Activated naive CD4-positive, alpha-beta T cell treated with anti-CD3 and anti-CD28 coated beads, Interleukin-2, amount 10 ng/mL, durations not matched to agents 7 days and 5 days (primary cell): ENCODE results near the gene GPC4.
A peak's percentile ranks its signal among the peaks of the same experiment; 100 is the strongest.

Source experiments
- CTCF ChIA-PET: fragments of 350-600 bp; sonication (Branson Sonifier 250); formaldehyde crosslinking; loops from one replicate; lab custom pipeline; 2021; ENCODE audit warnings: antibody characterized with exemption; lab: Charles Lee
- DNase-seq: peaks from one replicate; pipeline ENCODE4 v3.0.0-alpha.2; 2020
- H3K27ac Mint-ChIP-seq: one replicate; pipeline ENCODE4 v1.8.0; 2021; ENCODE audit warnings: mild to moderate bottlenecking, moderate library complexity, mixed read lengths
- H3K27me3 Mint-ChIP-seq: one replicate; pipeline ENCODE4 v1.8.0; 2021; ENCODE audit warnings: mild to moderate bottlenecking, mixed read lengths
- H3K36me3 Mint-ChIP-seq: one replicate; pipeline ENCODE4 v1.8.0; 2021; ENCODE audit warnings: mixed read lengths
- H3K4me1 Mint-ChIP-seq: one replicate; pipeline ENCODE4 v1.8.0; 2021; ENCODE audit warnings: mixed read lengths
- H3K4me3 Mint-ChIP-seq: one replicate; pipeline ENCODE4 v1.8.0; 2021; ENCODE audit warnings: mild to moderate bottlenecking, moderate library complexity, mixed read lengths
- H3K9me3 Mint-ChIP-seq: one replicate; pipeline ENCODE4 v1.8.0; 2021; ENCODE audit warnings: mixed read lengths

Gene GPC4

GRCh38 chrX:133365871-133366611, 49.2 kb downstream of the GPC4 start:
- Mint-ChIP-seq H3K36me3 (no peaks in the 10 kb centered on the region), H3K4me1 (no peaks in the 10 kb centered on the region), H3K9me3 (no peaks in the 10 kb centered on the region), H3K4me3 (no peak overlapping the region), H3K27ac (no peak overlapping the region), H3K27me3 (no peaks in the 10 kb centered on the region)
- no peak for DNase-seq
- CTCF ChIA-PET: no interaction called here

GRCh38 chrX:133364865-133365264, 50.4 kb downstream of the GPC4 start:
- no peaks in the 10 kb centered on the region for H3K4me1 Mint-ChIP-seq
- no peak overlapping the region for H3K27ac Mint-ChIP-seq
- H3K9me3 Mint-ChIP-seq: no peaks in the 10 kb centered on the region
- H3K27me3 Mint-ChIP-seq: no peaks in the 10 kb centered on the region
- no peak overlapping the region for H3K4me3 Mint-ChIP-seq
- H3K36me3 Mint-ChIP-seq: no peaks in the 10 kb centered on the region
- CTCF ChIA-PET: no interaction called here
- DNase-seq: no peak

GRCh38 chrX:133364196-133364595, 51.1 kb downstream of the GPC4 start:
- no peak for DNase-seq
- no peak overlapping the region for H3K4me3 Mint-ChIP-seq
- H3K27ac Mint-ChIP-seq: no peak overlapping the region
- no peaks in the 10 kb centered on the region for H3K9me3 Mint-ChIP-seq
- CTCF ChIA-PET: no interaction called here
- no peaks in the 10 kb centered on the region for H3K4me1 Mint-ChIP-seq
- no peaks in the 10 kb centered on the region for H3K27me3 Mint-ChIP-seq
- no peaks in the 10 kb centered on the region for H3K36me3 Mint-ChIP-seq

- Mint-ChIP-seq H3K9me3 (no peaks in the 10 kb centered on the region), H3K4me1 (no peaks in the 10 kb centered on the region), H3K27me3 (no peaks in the 10 kb centered on the region), H3K4me3 (no peak overlapping the region), H3K36me3 (no peaks in the 10 kb centered on the region), H3K27ac (no peak overlapping the region)
- CTCF ChIA-PET: no interaction called here
- DNase-seq: no peak
Observed at GRCh38 chrX:133362538-133362937, 52.8 kb downstream of the GPC4 start.

GRCh38 chrX:133359466-133359865, 55.8 kb downstream of the GPC4 start:
- no peaks in the 10 kb centered on the region for H3K36me3 Mint-ChIP-seq
- no peak overlapping the region for H3K27ac Mint-ChIP-seq
- H3K9me3 Mint-ChIP-seq: no peaks in the 10 kb centered on the region
- H3K27me3 Mint-ChIP-seq: no peaks in the 10 kb centered on the region
- no peaks in the 10 kb centered on the region for H3K4me1 Mint-ChIP-seq
- CTCF ChIA-PET: no interaction called here
- no peak for DNase-seq
- no peak overlapping the region for H3K4me3 Mint-ChIP-seq

- H3K27ac Mint-ChIP-seq: no peak overlapping the region
- H3K27me3 Mint-ChIP-seq: no peaks in the 10 kb centered on the region
- H3K4me1 Mint-ChIP-seq: no peaks in the 10 kb centered on the region
- DNase-seq: no peak
- H3K9me3 Mint-ChIP-seq: no peaks in the 10 kb centered on the region
- H3K36me3 Mint-ChIP-seq: no peaks in the 10 kb centered on the region
- CTCF ChIA-PET: no interaction called here
- H3K4me3 Mint-ChIP-seq: no peak overlapping the region
Observed at GRCh38 chrX:133353233-133353632, 62.1 kb downstream of the GPC4 start.

- H3K36me3 Mint-ChIP-seq: no peaks in the 10 kb centered on the region
- no peak overlapping the region for H3K4me3 Mint-ChIP-seq
- no peaks in the 10 kb centered on the region for H3K9me3 Mint-ChIP-seq
- DNase-seq: no peak
- CTCF ChIA-PET: no interaction called here
- H3K4me1 Mint-ChIP-seq: no peaks in the 10 kb centered on the region
- H3K27me3 Mint-ChIP-seq: no peaks in the 10 kb centered on the region
- H3K27ac Mint-ChIP-seq: no peak overlapping the region
Observed at GRCh38 chrX:133350751-133351150, 64.5 kb downstream of the GPC4 start.

- Mint-ChIP-seq H3K4me1 (no peaks in the 10 kb centered on the region), H3K27ac (no peak overlapping the region), H3K9me3 (no peaks in the 10 kb centered on the region), H3K36me3 (no peaks in the 10 kb centered on the region), H3K27me3 (no peaks in the 10 kb centered on the region), H3K4me3 (no peak overlapping the region)
- CTCF ChIA-PET: no interaction called here
- no peak for DNase-seq
Observed at GRCh38 chrX:133346026-133346425, 69.3 kb downstream of the GPC4 start.

- H3K27me3 Mint-ChIP-seq: no peaks in the 10 kb centered on the region
- no peaks in the 10 kb centered on the region for H3K9me3 Mint-ChIP-seq
- no peak overlapping the region for H3K27ac Mint-ChIP-seq
- H3K4me3 Mint-ChIP-seq: no peak overlapping the region
- CTCF ChIA-PET: no interaction called here
- no peak for DNase-seq
- no peaks in the 10 kb centered on the region for H3K4me1 Mint-ChIP-seq
- H3K36me3 Mint-ChIP-seq: no peaks in the 10 kb centered on the region
Observed at GRCh38 chrX:133339566-133339965, 75.7 kb downstream of the GPC4 start.

GRCh38 chrX:133337250-133337649, 78.0 kb downstream of the GPC4 start:
- H3K27me3 Mint-ChIP-seq: no peaks in the 10 kb centered on the region
- H3K27ac Mint-ChIP-seq: no peak overlapping the region
- no peaks in the 10 kb centered on the region for H3K4me1 Mint-ChIP-seq
- H3K36me3 Mint-ChIP-seq: no peaks in the 10 kb centered on the region
- CTCF ChIA-PET: no interaction called here
- no peaks in the 10 kb centered on the region for H3K9me3 Mint-ChIP-seq
- DNase-seq: no peak
- no peak overlapping the region for H3K4me3 Mint-ChIP-seq

- Mint-ChIP-seq H3K27me3 (no peaks in the 10 kb centered on the region), H3K27ac (no peak overlapping the region), H3K4me3 (no peak overlapping the region), H3K4me1 (no peaks in the 10 kb centered on the region), H3K9me3 (no peaks in the 10 kb centered on the region), H3K36me3 (no peaks in the 10 kb centered on the region)
- CTCF ChIA-PET: interaction anchor here (1.0 to 2.9 kb wide), 3 partner anchors 11 to 338 kb away, joined by 3 to 13 read pairs (median 4); no protein-coding TSS in a partner anchor
- DNase-seq: peak; percentile 20
Observed at GRCh38 chrX:133335027-133335426, 80.3 kb downstream of the GPC4 start.

- Mint-ChIP-seq H3K27me3 (no peaks in the 10 kb centered on the region), H3K36me3 (no peaks in the 10 kb centered on the region), H3K9me3 (no peaks in the 10 kb centered on the region), H3K4me1 (no peaks in the 10 kb centered on the region), H3K27ac (no peak overlapping the region), H3K4me3 (no peak overlapping the region)
- CTCF ChIA-PET: interaction anchor here (2.9 kb wide), 1 partner anchor 337 kb away, joined by 13 read pairs; no protein-coding TSS in a partner anchor
- DNase-seq: no peak
Observed at GRCh38 chrX:133333154-133333750, 82.0 kb downstream of the GPC4 start.

GRCh38 chrX:133332737-133333136, 82.6 kb downstream of the GPC4 start:
- Mint-ChIP-seq H3K27ac (no peak overlapping the region), H3K36me3 (no peaks in the 10 kb centered on the region), H3K27me3 (no peaks in the 10 kb centered on the region), H3K4me3 (no peak overlapping the region), H3K9me3 (no peaks in the 10 kb centered on the region), H3K4me1 (no peaks in the 10 kb centered on the region)
- no peak for DNase-seq
- CTCF ChIA-PET: interaction anchor here (2.9 kb wide), 1 partner anchor 337 kb away, joined by 13 read pairs; no protein-coding TSS in a partner anchor

- CTCF ChIA-PET: no interaction called here
- Mint-ChIP-seq H3K36me3 (no peaks in the 10 kb centered on the region), H3K4me1 (no peaks in the 10 kb centered on the region), H3K9me3 (no peaks in the 10 kb centered on the region), H3K27me3 (no peaks in the 10 kb centered on the region), H3K4me3 (no peak overlapping the region), H3K27ac (no peak overlapping the region)
- no peak for DNase-seq
Observed at GRCh38 chrX:133330956-133331355, 84.3 kb downstream of the GPC4 start.

- no peak overlapping the region for H3K4me3 Mint-ChIP-seq
- CTCF ChIA-PET: no interaction called here
- no peak for DNase-seq
- H3K27me3 Mint-ChIP-seq: no peaks in the 10 kb centered on the region
- no peaks in the 10 kb centered on the region for H3K36me3 Mint-ChIP-seq
- H3K4me1 Mint-ChIP-seq: peaks cover 13% of the 10 kb centered on the region
- H3K9me3 Mint-ChIP-seq: no peaks in the 10 kb centered on the region
- no peak overlapping the region for H3K27ac Mint-ChIP-seq
Observed at GRCh38 chrX:133325422-133325821, 89.9 kb downstream of the GPC4 start.
